ENCODE results near the gene ZNF532.

The ZNF532 gene

DNA sequence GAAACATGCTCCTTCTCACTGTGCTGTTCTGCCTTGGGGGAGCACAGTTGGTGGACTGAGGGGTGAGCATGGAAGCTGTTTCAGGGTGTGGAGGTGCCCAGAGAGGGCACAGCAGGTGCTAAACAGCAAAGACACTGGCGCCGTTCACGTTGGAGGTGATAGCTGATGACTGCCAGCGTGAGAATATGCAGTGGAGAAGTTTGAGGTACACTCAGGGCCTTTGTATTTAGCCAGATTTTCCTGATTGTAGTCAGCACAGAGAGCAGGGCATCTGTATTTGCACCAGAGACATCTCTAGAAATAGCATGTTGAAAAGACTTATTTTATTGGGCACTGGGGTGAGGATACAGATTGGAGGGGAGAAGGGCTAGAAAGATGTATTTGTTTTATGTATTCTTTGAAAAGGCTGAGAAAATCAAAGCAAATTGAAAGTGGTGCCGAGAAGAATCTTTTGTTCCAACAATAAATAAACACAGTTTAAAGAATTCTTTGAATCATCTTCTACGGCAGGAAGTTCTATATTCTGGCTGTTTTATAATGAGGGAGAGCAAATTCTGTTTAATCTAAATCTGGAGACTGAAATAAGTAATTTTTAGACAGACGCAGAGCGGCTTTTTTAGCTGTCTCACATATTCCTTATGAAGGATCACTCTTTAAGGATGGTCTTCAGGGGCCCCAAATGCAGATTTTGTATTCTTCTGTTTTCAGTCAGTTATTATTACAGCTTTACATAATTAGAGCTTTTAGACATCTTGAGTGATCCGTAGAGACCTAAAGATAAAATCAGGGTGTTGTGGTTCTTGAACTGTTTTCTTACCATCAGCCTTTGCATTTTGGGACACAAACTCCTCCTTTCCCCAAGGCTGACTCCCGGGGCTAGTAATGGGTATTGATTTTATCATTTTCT is 7.1 kb downstream of the ZNF532 start:
- no peak for DNase-seq

DNA sequence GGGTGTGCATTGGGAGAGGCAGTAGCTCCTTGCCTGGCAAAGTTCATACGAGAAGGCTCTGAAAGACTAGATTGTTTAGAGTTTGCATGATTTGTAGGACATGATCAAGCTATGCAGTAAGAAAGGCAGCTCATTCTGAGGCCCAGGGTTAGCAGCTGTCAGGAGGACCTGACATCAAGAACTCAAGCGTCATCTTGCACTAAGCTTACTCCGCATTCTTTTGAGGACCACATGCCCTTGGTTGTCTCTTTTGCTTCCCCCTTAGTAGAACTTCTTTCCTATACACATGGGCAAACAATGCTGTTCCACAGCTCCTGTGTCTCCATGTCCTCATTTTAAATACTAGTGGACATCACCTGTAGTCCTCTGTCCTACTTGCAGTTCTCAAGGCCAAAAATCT is 14.0 kb downstream of the ZNF532 start:
- no peak for DNase-seq

DNA sequence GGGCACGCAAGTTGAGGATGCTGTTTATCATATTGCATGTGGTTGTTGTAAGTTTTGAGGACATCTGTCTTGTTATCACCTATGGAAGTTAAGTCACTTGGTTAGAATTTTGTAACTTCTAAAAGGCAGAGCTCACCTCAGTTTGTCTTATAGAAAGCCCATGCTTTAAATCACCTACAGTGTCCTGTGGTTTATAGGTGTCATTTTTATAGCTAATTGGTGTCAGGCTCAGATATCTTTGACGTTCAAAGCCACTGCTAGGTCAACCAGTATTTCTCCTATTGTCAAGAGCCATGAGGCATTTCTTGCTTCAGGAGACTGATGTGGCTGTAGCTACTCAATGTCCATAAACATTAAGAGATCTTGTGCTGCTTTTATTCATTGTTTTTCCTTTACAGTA is 16.8 kb downstream of the ZNF532 start:
- no peak for DNase-seq

- no peak for DNase-seq
These were observed 17.4 kb downstream of the ZNF532 start for GRCh38 chr18:58882044-58882443.

DNA sequence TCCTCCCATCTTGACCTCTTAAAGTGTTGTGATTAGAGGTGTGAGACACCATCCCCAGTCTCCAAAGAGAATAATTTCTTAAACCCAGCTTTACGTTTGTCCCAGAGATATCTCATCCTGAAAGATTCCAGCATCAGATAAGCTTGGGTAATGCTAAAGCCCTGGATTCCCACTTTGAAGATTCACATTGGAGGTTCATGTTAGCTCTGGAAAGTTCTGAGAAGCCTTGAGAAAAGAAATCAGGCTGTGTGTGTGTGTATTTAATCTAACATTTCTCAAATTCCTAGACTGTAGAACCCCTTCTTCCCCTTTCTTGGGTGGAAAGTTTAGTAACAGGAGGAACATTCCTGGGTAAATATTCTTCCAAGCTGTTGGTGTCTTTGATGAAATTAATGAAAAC is 18.0 kb downstream of the ZNF532 start:
- no peak for DNase-seq

GRCh38 chr18:58884680-58885079 is 20.0 kb downstream of the ZNF532 start:
- DNase-seq = no peak

DNA sequence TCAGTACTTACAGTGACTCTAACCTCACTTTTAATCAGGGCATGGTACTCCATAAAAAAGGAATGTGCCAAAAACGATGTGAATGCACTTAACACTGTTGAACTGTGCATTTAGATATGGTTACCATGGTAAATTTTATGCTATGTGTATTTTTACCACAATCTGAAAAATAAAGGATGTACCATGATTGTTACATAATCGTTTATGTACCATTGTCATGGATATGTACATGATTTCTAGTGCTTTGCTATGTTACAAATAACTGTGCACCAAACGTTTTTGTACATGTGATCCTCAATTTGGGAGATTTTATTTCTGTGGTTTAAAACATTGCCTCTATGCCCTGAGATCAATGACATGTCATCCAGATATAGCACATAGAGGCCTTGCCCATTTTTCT is 21.8 kb downstream of the ZNF532 start:
- DNase-seq = no peak

DNA sequence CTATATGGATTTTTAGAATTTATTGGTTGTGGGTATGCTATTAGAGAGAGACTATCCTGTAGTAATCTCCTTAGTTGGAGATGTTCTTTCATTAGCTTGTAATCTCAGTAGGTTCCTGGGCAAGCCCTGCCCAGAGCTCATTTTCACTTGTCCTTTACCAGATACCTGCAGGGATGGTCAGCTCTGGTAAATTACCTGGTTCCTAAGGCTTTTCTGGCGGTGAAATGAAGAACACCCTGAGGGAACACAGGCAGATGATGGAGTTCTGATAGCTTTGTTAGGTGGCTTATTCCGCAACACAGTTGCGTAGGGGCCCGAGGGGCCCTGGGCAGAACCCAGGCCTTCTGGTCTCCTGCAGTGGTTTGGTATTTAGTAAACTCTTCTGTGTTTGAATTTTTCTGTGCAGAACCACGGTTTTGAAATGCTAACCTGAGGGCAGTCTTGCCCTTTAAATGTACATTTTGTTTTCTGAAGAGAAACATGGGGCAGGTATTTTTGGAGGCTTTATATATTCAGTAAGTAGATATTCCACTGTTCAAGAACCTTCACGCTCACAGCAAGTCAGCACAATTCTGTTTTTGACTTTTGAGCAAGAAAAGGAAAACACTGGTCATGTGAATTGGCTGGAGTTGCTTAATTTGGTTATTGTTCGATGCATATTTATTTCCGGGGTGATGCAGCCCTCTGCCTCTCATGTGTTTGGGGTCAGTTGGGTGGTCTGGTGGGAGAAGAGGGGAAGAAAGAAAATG is 22.4 kb downstream of the ZNF532 start:
- no peak for DNase-seq

DNA sequence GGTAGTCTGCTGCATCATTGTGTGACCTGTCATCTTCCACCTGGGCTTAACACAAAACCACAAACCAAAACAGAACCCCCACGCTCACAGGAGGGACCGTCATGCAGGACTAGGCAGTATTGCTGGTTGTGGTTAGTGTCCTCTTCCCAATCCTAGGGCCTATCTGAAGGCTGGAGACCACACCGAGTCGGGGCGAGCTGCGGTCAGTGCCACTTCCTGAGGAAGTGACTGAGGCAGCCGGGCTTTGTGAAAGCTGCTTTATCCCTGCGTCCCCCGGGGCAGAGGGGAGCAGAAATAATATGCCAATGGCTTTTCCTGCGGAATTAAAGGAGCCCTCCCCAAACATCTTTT is 22.9 kb downstream of the ZNF532 start:
- DNase-seq = peak; percentile 19 to 59

DNA sequence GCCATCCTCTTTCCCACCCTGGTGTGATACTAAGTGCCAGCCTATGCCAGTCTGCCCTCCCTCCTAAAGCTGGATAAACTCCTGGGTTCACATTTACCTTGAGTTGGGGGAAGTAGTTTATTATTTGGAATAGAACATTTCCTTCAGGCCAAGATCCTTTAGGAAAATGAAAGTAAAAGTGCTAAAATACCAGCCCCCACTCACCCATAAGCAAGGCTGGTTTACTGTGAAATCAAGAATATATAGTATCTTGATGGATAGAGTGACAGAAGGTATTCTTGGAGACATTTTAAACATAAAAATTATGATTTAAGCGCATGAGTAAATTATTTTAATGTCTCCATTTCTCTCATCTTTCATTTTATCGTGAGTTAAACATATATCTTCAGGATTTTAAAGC is 27.1 kb downstream of the ZNF532 start:
- no peak for DNase-seq

DNA sequence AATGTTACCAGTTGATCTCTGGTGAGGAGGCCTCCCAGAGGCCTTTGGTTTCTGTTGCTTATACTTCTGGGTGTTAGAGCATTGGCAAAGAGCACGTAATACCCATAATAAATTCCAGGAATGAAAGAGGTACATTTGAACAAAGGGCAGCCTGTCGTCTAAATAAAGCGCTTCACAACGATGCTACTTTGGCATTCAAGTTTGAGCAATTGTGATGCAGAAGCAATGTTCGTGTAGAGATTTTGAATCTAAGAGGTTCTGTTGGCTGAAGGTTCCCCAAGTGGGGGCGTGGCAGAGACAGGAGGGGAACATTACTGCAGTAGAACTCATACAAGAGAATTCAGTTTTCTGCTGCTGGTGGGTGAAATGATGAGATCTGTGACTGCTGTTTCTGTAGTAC is 27.8 kb downstream of the ZNF532 start:
- DNase-seq = no peak

DNA sequence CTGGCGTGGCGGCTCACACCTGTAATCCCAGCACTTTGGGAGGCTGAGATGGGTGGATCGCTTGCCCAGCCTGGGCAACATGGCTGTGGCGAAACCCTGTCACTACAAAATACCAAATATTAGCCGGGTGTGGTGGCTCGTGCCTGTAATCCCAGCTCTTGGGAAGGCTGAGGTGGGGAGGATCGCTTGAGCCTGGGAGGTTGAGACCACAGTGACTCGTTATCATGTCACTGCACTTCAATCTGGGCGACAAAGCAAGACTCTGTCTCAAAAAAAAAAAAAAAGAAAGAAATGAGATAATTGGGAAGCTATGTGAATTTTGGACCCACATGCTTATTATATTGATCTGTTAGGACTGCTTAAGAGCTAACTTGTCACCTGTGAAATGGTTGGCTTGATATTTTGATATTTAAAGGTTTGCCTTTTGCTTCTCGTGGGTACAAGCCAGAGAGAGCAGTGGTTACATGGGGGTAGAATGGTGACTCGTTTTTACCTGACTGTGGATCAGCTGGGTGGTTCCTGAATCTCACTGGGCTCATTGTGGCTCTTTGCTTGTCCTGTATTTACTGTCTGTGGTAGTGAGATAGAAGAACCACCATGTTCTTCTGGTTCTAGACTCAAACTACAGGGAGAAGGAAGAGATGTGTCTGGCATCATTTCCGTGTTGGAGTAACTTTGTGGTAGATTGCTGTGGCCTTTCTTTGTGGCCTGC is 28.9 kb downstream of the ZNF532 start:
- no peak for DNase-seq

GRCh38 chr18:58894930-58895329 is 30.3 kb downstream of the ZNF532 start:
- DNase-seq = no peak

- no peak for DNase-seq
These were observed 30.7 kb downstream of the ZNF532 start for GRCh38 chr18:58895385-58895784.

DNA sequence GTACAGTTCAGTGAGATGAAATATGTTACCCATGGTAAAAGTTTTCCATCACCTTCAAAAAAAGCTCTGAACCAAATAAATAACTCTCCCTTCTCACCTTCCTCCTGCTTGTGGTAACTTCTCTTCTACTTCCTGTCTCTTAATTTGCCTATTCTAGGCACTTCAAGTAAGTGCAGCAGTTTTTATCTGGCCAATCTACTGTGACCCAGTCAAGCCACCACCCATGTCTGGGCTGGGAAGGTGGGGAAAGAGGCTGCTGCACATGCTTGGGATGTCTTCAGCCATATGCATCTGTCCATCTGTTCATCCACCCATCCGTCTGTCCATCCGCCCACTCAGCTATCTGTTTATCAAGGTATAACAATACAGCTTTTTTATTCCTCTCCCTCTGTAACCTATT is 31.6 kb downstream of the ZNF532 start:
- peak; percentile 2 to 23 for DNase-seq

DNA sequence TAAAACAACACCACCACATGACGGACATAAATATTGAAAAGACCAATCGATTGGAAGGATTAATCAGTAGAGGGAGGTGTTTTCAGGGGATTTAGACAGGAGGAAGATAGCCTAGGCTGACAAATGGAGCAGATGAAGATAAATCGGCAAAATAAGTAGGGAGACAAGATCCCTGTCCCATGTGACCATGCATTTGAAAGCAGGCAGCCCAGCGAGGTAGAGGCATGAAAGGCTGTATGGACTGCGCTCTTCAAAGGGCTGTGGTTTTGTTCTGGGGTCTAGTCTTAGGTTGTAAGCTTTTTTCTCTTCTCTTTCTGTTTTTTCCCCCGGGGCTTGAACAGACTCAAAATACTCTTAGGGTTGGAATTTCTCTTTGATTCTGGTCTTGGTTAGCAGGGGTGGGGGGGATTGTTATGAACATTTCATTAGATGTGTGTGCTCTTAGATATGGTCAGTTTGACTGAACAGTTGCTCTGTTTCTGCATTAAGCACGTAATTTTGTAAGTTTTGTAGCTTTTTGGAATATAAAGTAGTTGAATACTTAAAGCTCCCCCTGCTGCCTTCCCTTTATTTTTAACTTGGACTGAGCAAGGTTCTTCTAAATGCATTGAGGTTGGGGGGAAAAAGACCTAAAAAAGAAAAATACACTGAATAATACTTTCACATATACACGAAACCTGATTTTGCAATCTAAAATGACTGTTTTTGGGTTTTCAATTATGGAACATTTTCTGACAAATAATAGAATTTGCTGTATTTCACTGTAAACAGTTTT is 32.2 kb downstream of the ZNF532 start:
- DNase-seq = no peak

GRCh38 chr18:58898010-58898799 is 33.5 kb downstream of the ZNF532 start:
- no peak for DNase-seq

DNA sequence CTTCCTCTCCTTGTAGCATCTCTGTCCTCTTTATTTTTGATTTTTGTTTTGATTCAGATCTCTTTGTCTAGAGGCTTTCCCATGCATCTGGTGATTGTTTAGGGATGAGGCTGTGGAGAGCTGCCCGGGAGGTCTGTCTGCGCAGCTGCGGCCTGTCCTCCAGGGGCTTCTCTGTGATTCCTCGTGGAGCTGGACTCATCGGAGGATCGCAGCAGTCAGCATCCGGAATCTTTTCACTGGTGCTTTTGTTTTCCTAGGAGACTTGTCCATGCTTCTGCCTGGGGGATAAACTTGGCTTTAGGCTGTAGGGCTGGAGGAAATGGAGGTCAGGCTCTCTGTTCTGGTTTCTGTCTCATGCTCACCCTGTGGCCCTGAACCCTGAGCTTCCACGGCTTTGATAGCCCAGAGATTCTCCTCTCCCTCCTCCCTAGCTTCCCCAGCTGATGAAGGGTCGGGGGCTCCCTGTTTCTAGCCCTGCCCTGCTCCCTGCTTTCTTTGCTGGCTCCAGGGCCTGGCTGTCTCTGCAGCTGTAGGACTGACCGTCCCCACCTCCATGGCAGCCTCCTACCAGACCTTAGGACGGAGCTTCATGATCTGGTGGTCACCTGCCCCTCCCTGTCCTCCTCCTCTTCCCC is 35.5 kb downstream of the ZNF532 start:
- no peak for DNase-seq

DNA sequence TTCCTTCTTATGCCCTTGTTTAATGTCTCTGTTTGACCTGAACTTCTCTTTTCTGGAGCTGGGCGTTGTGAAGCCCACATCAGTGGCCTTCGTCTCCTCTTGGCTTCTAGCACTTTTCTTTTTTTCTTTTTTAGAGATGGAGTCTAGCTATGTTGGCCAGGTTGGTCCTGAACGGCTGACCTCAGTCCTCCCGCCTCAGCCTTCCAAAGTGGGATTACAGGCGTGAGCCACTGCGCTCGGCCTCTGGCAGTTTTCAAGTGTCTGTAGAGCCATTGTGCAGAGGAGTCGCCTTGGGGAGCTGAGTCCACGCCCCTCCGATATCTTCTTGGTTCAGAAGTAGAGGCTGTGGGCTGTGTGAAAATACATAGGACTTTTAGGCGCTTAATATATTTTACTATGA is 36.5 kb downstream of the ZNF532 start:
- DNase-seq = no peak

GRCh38 chr18:58901783-58902182 is 37.1 kb downstream of the ZNF532 start:
- DNase-seq = no peak

- DNase-seq = no peak
These were observed 38.3 kb downstream of the ZNF532 start for GRCh38 chr18:58902961-58903360.

DNA sequence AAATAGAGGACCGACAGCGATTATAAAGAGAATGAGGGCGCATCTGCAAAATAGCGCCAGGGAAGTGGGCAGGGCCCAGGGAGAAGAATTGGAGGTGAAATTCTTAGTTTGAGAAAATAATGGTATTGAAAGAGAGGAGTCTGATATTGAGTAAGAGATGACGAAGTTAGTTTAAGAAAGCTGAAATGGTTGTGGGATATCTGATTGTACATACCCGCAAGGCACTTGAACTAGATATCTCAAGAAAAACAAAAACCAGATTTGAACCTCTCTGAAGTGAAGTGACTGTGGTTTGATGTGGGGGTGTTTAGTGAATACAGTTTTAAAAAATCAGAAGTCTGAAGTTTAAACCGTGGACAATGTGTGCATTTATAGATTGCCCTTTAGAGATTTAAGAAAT is 38.9 kb downstream of the ZNF532 start:
- DNase-seq = no peak

All from CD4-positive, alpha-beta T cell treated with Interleukin-4 for 1 hour (primary cell).